Kidney epithelial cell (primary cell): ENCODE measurements around the gene DSE. TPM values are rescaled to one million over a fixed set of nuclear protein-coding genes. Genes with fewer than 3 reads are reported as not detected.

Experiments used
- DNase-seq: peaks from one replicate; pipeline ENCODE4 v3.0.0-alpha.2; 2010; ENCODE audit warnings: low read depth
- H3K27me3 ChIP-seq: 2 replicates; pipeline ENCODE4 v1.6.0; 2011; ENCODE audit warnings: low read length; ENCODE audit not compliant: control insufficient read depth, insufficient read depth
- H3K36me3 ChIP-seq: 2 replicates; pipeline ENCODE4 v1.5.1; 2011; ENCODE audit warnings: low read length; ENCODE audit not compliant: control insufficient read depth, insufficient read depth
- H3K4me3 ChIP-seq: 2 replicates; pipeline ENCODE4 v1.5.1; 2011; ENCODE audit warnings: low read depth, mild to moderate bottlenecking, control low read depth, low read length
- total RNA-seq: library from RNA; depleted of rRNA; stranded (reverse); fragments of >200 nt; gene quantifications from 2 replicates; pipeline ENCODE4 v1.2.3, GENCODE V29; 2015
- TF ChIP-seq, protein P1 (sequence below): IDR thresholded peaks from 2 replicates; pipeline ENCODE4 v1.5.1; 2011; ENCODE audit warnings: mild to moderate bottlenecking, moderate library complexity, low read length, control low read depth, inconsistent platforms; ENCODE audit not compliant: insufficient read depth, poor library complexity, severe bottlenecking

Gene DSE
- total RNA-seq, 1 donor from 2014 or later, result 48.8 TPM

DNA sequence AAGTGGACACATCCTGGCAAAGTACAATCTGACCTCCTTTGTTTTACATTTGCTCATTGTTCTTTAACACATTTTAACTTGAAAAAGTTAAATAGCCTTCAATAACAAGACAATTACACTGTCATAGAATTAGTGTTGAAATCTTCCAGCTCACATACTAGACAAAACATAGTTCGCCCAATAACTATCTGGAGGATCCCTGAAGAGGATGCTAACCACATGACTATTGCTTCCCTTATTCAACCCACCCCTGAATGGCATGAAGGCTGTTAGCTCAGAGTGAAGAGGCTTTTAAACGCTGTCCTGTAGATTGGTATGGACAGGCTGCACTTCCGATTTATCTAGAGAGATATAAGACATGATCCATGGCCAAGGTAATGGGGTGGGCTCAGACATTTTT lies 15.0 kb upstream of the DSE start:
- no peaks in the 10 kb centered on the region for H3K36me3 ChIP-seq
- H3K4me3 ChIP-seq, result no peak overlapping the region
- TF ChIP-seq, protein P1, sequence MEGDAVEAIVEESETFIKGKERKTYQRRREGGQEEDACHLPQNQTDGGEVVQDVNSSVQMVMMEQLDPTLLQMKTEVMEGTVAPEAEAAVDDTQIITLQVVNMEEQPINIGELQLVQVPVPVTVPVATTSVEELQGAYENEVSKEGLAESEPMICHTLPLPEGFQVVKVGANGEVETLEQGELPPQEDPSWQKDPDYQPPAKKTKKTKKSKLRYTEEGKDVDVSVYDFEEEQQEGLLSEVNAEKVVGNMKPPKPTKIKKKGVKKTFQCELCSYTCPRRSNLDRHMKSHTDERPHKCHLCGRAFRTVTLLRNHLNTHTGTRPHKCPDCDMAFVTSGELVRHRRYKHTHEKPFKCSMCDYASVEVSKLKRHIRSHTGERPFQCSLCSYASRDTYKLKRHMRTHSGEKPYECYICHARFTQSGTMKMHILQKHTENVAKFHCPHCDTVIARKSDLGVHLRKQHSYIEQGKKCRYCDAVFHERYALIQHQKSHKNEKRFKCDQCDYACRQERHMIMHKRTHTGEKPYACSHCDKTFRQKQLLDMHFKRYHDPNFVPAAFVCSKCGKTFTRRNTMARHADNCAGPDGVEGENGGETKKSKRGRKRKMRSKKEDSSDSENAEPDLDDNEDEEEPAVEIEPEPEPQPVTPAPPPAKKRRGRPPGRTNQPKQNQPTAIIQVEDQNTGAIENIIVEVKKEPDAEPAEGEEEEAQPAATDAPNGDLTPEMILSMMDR, result no peak
- H3K27me3 ChIP-seq, result no peaks in the 10 kb centered on the region
- no peak for DNase-seq

DNA sequence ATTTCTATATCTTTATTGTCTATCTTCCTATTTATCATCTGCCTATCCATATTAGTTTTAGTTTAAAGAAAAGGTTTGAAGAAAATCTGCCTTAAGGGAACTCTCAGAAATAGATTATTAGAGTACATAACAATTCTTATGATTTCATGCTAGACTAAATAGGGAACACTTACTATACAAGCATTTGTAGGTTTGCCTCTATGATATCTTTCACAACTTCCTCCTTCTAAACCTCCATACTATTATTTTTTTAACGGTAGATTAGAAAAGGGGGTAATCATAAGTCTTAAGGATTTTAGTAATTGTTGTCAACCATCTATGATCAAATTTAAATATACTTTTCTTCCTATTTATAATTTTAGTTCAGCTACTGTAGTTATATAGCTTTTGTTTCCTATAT lies 11.6 kb upstream of the DSE start:
- TF ChIP-seq, protein P1, result no peak
- Histone ChIP-seq H3K27me3 (no peaks in the 10 kb centered on the region), H3K36me3 (no peaks in the 10 kb centered on the region), H3K4me3 (no peak overlapping the region)
- DNase-seq, result no peak

DNA sequence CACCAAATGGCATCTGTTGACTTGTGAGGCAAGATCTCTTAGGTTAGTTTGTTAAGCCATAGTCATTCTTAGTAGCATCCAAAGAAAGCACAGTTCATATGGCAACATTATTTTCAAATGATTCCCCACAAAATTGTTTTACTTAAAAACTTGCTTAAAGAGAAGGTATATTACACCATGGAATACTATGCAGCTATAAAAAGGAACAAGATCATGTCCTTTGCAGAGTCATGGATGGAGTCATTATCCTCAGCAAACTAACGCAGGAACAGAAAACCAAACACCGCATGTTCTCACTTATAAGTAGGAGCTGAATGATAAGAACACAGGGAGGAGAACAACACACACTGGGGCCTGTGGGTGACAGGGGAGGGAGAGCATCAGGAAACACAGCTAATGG lies 10.9 kb upstream of the DSE start:
- Histone ChIP-seq H3K27me3 (no peaks in the 10 kb centered on the region), H3K36me3 (no peaks in the 10 kb centered on the region), H3K4me3 (no peak overlapping the region)
- TF ChIP-seq, protein P1, result no peak
- DNase-seq, result no peak

DNA sequence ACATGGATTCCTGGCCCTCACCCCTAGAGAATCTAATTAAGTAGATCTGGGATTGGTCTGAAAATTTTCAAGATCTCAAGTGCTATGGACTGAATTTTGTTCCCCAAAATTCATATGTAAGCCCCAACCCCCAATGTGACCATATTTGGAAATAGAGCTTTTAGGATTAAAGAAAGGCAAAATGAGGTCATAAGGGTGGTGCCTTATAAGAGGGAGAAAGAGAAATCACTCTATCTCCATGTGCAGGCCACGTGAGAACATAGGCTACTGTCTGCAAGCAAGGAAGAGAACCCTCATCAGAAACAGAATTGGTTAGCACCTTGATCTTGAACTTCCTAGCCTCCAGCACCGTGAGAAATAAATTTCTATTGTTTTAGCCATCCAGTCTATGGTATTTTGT lies 8.5 kb upstream of the DSE start:
- TF ChIP-seq, protein P1, result no peak
- Histone ChIP-seq H3K36me3 (no peaks in the 10 kb centered on the region), H3K27me3 (no peaks in the 10 kb centered on the region), H3K4me3 (no peak overlapping the region)
- no peak for DNase-seq

DNA sequence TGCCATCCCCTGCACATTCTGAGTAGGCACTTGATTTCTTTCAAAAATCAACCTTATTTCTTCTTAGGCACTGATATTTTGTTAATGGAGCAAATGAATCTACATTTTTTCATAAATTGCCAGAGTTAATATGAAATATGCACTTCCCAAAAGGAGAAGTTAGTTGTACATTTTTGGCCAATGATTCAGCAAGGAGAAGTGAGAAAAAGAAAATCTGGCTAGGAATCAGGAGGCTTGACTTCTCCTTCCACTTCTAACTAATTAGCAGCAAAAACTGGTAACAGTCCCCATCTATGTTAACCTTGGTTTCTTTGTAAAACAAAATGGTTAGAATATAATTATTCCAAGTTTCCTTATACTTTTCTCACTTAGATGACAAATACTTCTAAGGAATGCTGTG lies 7.0 kb upstream of the DSE start:
- Histone ChIP-seq H3K4me3 (no peak overlapping the region), H3K27me3 (no peaks in the 10 kb centered on the region), H3K36me3 (no peaks in the 10 kb centered on the region)
- TF ChIP-seq, protein P1, result no peak
- no peak for DNase-seq

DNA sequence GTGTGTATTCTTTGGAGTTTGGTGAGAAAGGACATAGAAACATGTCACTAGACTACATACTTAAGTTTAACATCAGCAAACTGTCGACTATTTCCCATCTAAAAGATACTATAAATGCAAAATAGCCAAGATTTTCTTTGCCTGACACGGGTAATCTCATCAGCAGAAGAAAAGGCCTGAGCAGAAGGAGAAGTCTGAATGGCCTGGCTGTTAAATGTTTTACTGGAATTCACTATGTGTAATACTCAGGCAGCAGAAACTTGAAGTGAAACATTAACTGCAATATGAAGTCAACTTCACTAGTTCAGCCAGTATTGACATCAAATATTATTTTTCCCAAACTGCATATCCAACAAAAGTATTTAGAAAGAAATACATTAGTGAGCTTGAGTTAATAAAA lies 6.4 kb upstream of the DSE start:
- TF ChIP-seq, protein P1, result no peak
- H3K27me3 ChIP-seq, result no peaks in the 10 kb centered on the region
- H3K4me3 ChIP-seq, result no peak overlapping the region
- no peak for DNase-seq
- H3K36me3 ChIP-seq, result no peaks in the 10 kb centered on the region
